GM12875 (cell line): ENCODE data around the gene RIN3.

Experiments used
- H3K4me3 ChIP-seq: one replicate; pipeline ENCODE4 v1.5.1; 2011; ENCODE audit warnings: low read depth, low read length, control low read depth
- TF ChIP-seq, protein P1 (sequence below): IDR thresholded peaks from 2 replicates; pipeline ENCODE4 v1.5.1; 2011; ENCODE audit warnings: low read depth, mild to moderate bottlenecking, control low read depth, inconsistent platforms, low read length, moderate library complexity, borderline replicate concordance; ENCODE audit not compliant: insufficient read depth

Gene RIN3

GRCh38 chr14:92556255-92556741 is 42.7 kb downstream of the RIN3 start:
- H3K4me3 ChIP-seq: no peak overlapping the region
- TF ChIP-seq, protein P1, sequence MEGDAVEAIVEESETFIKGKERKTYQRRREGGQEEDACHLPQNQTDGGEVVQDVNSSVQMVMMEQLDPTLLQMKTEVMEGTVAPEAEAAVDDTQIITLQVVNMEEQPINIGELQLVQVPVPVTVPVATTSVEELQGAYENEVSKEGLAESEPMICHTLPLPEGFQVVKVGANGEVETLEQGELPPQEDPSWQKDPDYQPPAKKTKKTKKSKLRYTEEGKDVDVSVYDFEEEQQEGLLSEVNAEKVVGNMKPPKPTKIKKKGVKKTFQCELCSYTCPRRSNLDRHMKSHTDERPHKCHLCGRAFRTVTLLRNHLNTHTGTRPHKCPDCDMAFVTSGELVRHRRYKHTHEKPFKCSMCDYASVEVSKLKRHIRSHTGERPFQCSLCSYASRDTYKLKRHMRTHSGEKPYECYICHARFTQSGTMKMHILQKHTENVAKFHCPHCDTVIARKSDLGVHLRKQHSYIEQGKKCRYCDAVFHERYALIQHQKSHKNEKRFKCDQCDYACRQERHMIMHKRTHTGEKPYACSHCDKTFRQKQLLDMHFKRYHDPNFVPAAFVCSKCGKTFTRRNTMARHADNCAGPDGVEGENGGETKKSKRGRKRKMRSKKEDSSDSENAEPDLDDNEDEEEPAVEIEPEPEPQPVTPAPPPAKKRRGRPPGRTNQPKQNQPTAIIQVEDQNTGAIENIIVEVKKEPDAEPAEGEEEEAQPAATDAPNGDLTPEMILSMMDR: no peak

- TF ChIP-seq, protein P1: no peak
- no peak overlapping the region for H3K4me3 ChIP-seq
These were observed 43.4 kb downstream of the RIN3 start for GRCh38 chr14:92556863-92557543.

- TF ChIP-seq, protein P1: no peak
- H3K4me3 ChIP-seq: no peak overlapping the region
These were observed 43.9 kb downstream of the RIN3 start for GRCh38 chr14:92557544-92557912.

DNA sequence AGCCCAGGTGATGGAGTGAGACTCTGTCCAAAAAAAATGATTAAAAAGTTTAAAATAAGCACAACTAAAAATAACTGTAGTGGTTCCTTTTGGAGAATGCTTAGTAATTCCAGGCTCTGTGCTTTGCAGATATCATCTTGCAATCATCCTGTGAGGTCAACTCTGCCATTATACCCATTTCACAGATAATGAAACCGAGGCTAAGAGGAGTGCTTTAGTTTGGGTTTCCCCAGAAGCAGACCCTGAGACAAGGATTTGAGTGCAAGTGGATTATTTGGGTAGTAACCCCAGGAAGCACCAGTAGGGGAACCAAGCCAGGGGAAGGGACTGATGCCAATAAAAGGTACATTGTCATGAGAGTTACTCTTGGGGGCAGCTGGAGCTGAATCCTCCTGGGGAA is 44.7 kb downstream of the RIN3 start:
- TF ChIP-seq, protein P1: peak; percentile 34
- no peak overlapping the region for H3K4me3 ChIP-seq

GRCh38 chr14:92559486-92559885 is 45.9 kb downstream of the RIN3 start:
- H3K4me3 ChIP-seq: no peak overlapping the region

GRCh38 chr14:92560106-92560865 is 46.7 kb downstream of the RIN3 start:
- TF ChIP-seq, protein P1: no peak

More at GRCh38 chr14:92559486-92559885, 45.9 kb downstream of the RIN3 start:
- TF ChIP-seq, protein P1: no peak

More at GRCh38 chr14:92560106-92560865, 46.7 kb downstream of the RIN3 start:
- no peak overlapping the region for H3K4me3 ChIP-seq
